ENCODE results near the gene ZNF567. TPM values are rescaled to one million over a fixed set of nuclear protein-coding genes. Genes with fewer than 3 reads are reported as not detected.
"Not testable (repeated sequence)": the region's sequence is repeated elsewhere in the genome, so short reads cannot be mapped to it uniquely, and the experiment has no call there.

ZNF567 gene
- total RNA-seq, 2 experiments from 2014 or later = 7.8 to 12.6 TPM

DNA sequence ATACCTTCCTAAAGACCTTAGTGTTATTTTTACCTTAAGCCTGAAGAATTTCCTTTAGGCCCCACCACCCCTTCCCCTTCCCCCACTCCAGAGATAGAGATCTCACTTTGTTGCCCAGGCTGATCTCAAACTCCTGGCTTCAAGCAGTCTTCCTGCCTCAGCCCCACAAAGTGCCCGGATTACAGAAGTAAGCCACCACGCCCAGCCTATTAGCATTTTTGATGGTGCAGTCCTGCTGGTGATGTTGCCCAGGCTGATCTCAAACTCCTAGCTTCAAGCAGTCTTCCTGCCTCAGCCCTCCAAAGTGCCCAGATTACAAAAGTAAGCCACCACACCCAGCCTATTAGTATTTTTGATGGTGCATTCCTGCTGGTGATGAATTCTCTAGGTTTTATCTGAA lies 22.0 kb downstream of the ZNF567 start:
- Mint-ChIP-seq H3K4me3 (no peak overlapping the region), H3K27ac (no peak overlapping the region), H3K36me3 (peaks cover 93% of the 10 kb centered on the region), H3K27me3 (no peaks in the 10 kb centered on the region), H3K9me3 (ENCODE audit: low read depth) (peaks cover 45% of the 10 kb centered on the region), H3K4me1 (no peaks in the 10 kb centered on the region)
- DNase-seq (no peak), ATAC-seq (no peak)
- CTCF ChIA-PET = no interaction called here

DNA sequence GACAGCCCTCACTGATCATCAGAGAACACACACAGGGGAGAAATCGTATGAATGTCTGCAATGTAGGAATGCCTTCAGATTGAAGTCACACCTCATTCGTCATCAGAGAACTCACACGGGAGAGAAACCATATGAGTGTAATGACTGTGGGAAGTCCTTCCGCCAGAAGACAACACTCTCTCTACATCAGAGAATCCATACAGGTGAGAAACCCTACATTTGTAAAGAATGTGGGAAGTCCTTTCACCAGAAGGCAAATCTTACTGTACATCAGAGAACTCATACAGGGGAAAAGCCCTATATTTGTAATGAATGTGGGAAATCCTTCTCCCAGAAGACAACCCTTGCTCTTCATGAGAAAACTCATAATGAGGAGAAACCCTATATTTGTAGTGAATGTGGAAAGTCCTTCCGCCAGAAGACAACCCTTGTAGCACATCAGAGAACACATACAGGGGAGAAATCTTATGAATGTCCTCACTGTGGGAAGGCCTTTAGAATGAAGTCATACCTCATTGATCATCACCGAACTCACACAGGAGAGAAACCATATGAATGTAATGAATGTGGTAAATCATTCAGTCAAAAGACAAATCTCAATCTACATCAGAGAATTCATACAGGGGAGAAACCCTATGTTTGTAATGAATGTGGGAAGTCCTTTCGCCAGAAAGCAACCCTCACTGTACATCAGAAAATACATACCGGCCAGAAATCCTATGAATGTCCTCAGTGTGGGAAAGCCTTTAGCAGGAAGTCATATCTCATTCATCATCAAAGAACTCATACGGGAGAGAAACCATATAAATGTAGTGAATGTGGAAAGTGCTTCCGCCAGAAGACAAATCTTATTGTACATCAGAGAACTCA lies 32.5 kb downstream of the ZNF567 start:
- H3K4me1 Mint-ChIP-seq = no peaks in the 10 kb centered on the region
- no peak for ATAC-seq
- H3K27ac Mint-ChIP-seq = no peak overlapping the region
- H3K4me3 Mint-ChIP-seq = no peak overlapping the region
- H3K27me3 Mint-ChIP-seq = no peaks in the 10 kb centered on the region
- peaks cover 66% of the 10 kb centered on the region for H3K36me3 Mint-ChIP-seq
- CTCF ChIA-PET = no interaction called here
- DNase-seq = no peak
- H3K9me3 Mint-ChIP-seq (ENCODE audit: low read depth) = peaks cover 40% of the 10 kb centered on the region

DNA sequence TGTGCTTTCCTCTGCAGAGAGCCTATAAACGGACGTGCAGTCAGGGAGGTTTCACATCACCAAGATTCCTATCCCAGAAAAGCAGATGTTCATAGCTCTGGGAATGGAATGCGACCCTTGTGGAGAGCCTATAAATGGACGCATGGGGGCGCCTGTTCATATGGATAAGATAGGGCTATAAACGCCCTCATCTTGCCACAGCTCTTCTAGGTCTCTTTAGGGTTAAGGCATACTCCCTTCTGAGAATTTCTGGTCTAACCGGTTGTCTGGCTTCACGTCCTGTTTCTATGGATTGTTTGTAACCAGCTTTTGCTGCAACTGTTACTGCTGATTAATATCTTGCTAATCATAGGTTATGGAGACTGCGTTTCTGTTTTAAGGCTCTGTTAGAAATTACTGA lies 48.8 kb downstream of the ZNF567 start:
- Mint-ChIP-seq H3K36me3 (peaks cover 65% of the 10 kb centered on the region), H3K9me3 (ENCODE audit: low read depth) (peaks cover 63% of the 10 kb centered on the region)
- DNase-seq, CTCF ChIA-PET, ATAC-seq, H3K4me1 Mint-ChIP-seq, H3K4me3 Mint-ChIP-seq, H3K27me3 Mint-ChIP-seq, H3K27ac Mint-ChIP-seq: not testable (repeated sequence)

DNA sequence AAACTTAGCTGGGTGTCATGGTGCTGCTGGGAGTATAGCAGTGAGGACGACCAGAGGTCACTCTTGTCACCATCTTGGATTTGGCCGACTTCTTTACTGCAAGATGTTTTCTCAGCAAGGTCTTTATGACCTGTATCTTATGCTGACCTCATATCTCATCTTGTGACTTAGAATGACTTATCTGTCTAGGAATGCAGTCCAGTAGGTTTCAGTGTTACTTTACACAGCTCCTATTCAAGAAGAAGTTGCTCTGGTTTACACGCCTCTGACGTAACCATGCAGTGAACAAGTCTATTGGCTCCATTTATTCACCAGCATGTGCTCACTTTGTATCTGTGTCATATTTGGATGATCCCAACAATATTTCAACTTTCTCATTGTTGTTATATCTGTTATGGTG lies 58.5 kb downstream of the ZNF567 start:
- DNase-seq = no peak
- H3K36me3 Mint-ChIP-seq = peaks cover 75% of the 10 kb centered on the region
- H3K9me3 Mint-ChIP-seq (ENCODE audit: low read depth) = peaks cover 55% of the 10 kb centered on the region
- no peaks in the 10 kb centered on the region for H3K4me1 Mint-ChIP-seq
- no peak overlapping the region for H3K4me3 Mint-ChIP-seq
- no peak overlapping the region for H3K27ac Mint-ChIP-seq
- CTCF ChIA-PET = no interaction called here
- no peak for ATAC-seq
- H3K27me3 Mint-ChIP-seq = no peaks in the 10 kb centered on the region

DNA sequence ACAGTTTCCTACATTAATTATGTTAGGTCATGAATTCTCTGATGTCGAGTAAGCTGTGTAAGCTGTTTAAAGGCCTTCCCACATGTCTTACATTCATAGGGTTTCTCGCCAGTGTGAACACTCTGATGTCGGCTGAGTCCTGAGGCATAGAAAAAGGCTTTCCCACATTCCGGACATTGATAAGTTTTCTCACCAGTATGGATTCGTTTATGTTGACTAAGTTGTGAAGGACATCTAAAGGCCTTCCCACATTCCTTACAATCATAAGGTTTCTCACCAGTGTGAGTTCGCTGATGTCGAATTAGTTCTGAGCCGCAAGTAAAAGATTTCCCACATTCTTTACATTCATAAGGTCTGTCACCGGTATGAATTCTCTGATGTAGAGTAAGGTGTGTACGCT lies 60.3 kb downstream of the ZNF567 start:
- no peaks in the 10 kb centered on the region for H3K4me1 Mint-ChIP-seq
- CTCF ChIA-PET = no interaction called here
- no peak overlapping the region for H3K4me3 Mint-ChIP-seq
- H3K27me3 Mint-ChIP-seq = no peaks in the 10 kb centered on the region
- H3K27ac Mint-ChIP-seq = no peak overlapping the region
- peaks cover 81% of the 10 kb centered on the region for H3K36me3 Mint-ChIP-seq
- ATAC-seq (no peak), DNase-seq (no peak)
- peaks cover 54% of the 10 kb centered on the region for H3K9me3 Mint-ChIP-seq (ENCODE audit: low read depth)

DNA sequence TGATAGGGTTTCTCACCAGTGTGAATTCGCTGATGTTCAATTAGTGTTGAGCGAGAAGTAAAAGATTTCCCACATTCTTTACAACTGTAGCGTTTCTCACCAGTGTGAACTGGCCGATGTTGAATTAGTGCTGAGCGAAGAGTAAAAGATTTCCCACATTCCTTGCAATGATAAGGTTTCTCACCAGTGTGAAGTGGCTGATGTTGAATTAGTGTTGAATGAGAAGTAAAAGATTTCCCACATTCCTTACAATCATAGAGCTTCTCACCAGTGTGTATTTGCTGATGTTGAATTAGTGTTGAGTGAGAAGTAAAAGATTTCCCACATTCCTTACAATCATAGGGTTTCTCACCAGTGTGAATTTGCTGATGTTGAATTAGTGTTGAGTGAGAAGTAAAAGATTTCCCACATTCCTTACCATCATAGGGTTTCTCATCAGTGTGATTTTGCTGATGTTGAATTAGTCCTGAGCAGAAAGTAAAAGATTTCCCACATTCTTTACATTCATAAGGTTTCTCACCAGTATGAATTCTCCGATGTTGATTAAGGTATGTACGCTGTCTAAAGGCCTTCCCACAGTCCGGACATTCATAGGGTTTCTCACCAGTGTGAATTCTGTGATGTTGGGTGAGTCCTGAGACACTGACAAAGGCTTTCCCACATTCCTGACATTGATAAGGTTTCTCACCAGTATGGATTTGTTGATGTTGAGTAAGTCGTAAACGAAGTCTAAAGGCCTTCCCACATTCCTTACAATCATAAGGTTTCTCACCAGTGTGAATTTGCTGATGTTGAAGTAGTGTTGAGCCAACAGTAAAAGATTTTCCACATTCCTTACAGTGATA lies 61.2 kb downstream of the ZNF567 start:
- DNase-seq (no peak), ATAC-seq (no peak)
- peaks cover 83% of the 10 kb centered on the region for H3K36me3 Mint-ChIP-seq
- H3K4me3 Mint-ChIP-seq = no peak overlapping the region
- H3K9me3 Mint-ChIP-seq (ENCODE audit: low read depth) = peaks cover 51% of the 10 kb centered on the region
- no peak overlapping the region for H3K27ac Mint-ChIP-seq
- H3K4me1 Mint-ChIP-seq = no peaks in the 10 kb centered on the region
- CTCF ChIA-PET = no interaction called here
- no peaks in the 10 kb centered on the region for H3K27me3 Mint-ChIP-seq

DNA sequence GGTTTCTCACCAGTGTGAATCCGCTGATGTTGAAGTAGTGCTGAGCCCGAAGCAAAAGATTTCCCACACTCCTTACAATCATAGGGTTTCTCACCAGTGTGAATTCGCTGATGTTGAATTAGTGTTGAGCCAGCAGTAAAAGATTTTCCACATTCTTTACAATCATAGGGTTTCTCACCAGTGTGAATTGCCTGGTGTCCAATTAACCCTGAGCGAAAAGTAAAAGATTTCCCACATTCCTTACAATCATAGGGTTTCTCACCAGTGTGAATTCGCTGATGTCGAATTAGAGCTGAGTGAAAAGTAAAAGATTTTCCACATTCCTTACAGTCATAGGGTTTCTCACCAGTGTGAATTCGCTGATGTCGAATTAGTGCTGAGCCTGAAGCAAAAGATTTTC lies 62.2 kb downstream of the ZNF567 start:
- CTCF ChIA-PET, H3K4me3 Mint-ChIP-seq, H3K27ac Mint-ChIP-seq, H3K27me3 Mint-ChIP-seq, H3K4me1 Mint-ChIP-seq, DNase-seq, ATAC-seq: not testable (repeated sequence)
- Mint-ChIP-seq H3K9me3 (ENCODE audit: low read depth) (peaks cover 54% of the 10 kb centered on the region), H3K36me3 (peaks cover 88% of the 10 kb centered on the region)

DNA sequence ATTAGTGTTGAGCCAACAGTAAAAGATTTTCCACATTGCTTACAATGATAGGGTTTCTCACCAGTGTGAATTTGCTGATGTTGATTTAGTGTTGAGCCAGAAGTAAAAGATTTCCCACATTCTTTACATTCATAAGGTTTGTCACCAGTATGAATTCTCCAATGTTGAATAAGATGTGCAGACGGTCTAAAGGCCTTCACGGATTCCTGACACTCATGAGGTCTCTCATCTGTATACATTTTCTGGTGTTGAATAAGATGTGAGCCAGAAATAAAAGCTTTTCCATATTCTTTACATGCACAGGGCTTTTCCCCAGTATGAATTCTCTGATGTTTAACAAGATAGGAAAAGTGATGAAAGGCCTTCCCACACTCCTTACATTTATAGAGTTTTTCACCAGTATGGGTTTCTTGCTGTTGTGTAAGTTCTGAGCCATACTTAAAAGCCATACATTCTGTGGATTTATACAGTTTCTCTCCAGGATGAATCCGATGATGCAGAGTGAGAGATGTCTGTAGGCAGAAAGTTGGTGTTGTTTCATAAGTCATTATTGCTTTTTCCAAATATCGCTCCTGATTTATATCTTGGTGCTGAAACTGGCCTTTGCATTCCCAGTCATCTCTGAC lies 62.8 kb downstream of the ZNF567 start:
- CTCF ChIA-PET = no interaction called here
- Mint-ChIP-seq H3K27me3 (no peaks in the 10 kb centered on the region), H3K27ac (no peak overlapping the region), H3K36me3 (peaks cover 89% of the 10 kb centered on the region), H3K9me3 (ENCODE audit: low read depth) (peaks cover 55% of the 10 kb centered on the region), H3K4me1 (no peaks in the 10 kb centered on the region), H3K4me3 (no peak overlapping the region)
- ATAC-seq = no peak
- no peak for DNase-seq

Other genes with a start within 250 kb of the ZNF567 start
- 1 to 10 TPM; 6.6 to 7.5 TPM for gene ZNF566, start 198.1 kb upstream of the ZNF567 start, total RNA-seq
- gene ZNF260, start 159.3 kb upstream of the ZNF567 start, total RNA-seq = 10 to 100 TPM in 1 of 2 experiments, 1 to 10 TPM in 1; 9.3 to 11.7 TPM
- 10 to 100 TPM; 11.8 to 16.8 TPM for gene ZNF529, start 114.3 kb upstream of the ZNF567 start, total RNA-seq
- 10 to 100 TPM; 11.2 to 12.4 TPM for gene ZNF382, start 82.3 kb upstream of the ZNF567 start, total RNA-seq
- gene ZNF461, start 20.8 kb upstream of the ZNF567 start, total RNA-seq = 10 to 100 TPM in 1 of 2 experiments, 1 to 10 TPM in 1; 6.0 to 10.5 TPM
- 1 to 10 TPM; 7.8 to 9.2 TPM for gene ZNF850, start 85.2 kb downstream of the ZNF567 start, total RNA-seq
- gene ZNF790, start 150.8 kb downstream of the ZNF567 start, total RNA-seq = 1 to 10 TPM; 6.5 to 7.8 TPM
- gene ZNF345, start 163.3 kb downstream of the ZNF567 start, total RNA-seq = 1 to 10 TPM; 4.1 to 6.2 TPM
- gene ZNF829, start 228.7 kb downstream of the ZNF567 start, total RNA-seq = 1 to 10 TPM; 4.9 to 5.5 TPM
- gene ZNF568, start 228.7 kb downstream of the ZNF567 start, total RNA-seq = 1 to 10 TPM; 6.7 to 8.6 TPM